ENCODE data around the gene ZMYND8.

The ZMYND8 gene

DNA sequence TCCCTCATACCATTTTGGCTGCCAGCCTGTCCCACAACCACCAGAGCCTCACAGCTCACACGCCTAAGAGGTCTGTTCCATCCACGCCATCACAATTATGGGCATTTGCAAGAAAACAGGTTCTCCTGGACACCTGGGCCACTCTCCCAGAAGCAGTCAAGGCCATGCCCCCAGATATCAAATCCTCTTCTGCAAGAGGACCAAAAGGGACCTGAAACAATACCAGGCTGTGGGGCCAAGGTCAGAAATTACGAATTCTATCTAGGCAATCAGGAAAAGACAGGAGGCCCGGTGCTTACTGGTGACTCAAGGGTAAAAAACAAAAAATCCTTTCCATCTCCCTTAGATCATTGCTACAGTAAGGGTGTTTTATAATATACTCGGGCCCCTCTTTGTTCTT lies 69.8 kb downstream of the ZMYND8 start:
- TF ChIP-seq, protein P1, sequence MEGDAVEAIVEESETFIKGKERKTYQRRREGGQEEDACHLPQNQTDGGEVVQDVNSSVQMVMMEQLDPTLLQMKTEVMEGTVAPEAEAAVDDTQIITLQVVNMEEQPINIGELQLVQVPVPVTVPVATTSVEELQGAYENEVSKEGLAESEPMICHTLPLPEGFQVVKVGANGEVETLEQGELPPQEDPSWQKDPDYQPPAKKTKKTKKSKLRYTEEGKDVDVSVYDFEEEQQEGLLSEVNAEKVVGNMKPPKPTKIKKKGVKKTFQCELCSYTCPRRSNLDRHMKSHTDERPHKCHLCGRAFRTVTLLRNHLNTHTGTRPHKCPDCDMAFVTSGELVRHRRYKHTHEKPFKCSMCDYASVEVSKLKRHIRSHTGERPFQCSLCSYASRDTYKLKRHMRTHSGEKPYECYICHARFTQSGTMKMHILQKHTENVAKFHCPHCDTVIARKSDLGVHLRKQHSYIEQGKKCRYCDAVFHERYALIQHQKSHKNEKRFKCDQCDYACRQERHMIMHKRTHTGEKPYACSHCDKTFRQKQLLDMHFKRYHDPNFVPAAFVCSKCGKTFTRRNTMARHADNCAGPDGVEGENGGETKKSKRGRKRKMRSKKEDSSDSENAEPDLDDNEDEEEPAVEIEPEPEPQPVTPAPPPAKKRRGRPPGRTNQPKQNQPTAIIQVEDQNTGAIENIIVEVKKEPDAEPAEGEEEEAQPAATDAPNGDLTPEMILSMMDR (conservative IDR thresholded peaks at IDR 0.05; ENCODE audit: control insufficient read depth, insufficient read depth, low read depth, low read length), result no peak
- no peak overlapping the region for H3K4me3 ChIP-seq (ENCODE audit: control insufficient read depth, low read depth, low read length)
- DNase-seq (ENCODE audit: low read depth), result no peak

DNA sequence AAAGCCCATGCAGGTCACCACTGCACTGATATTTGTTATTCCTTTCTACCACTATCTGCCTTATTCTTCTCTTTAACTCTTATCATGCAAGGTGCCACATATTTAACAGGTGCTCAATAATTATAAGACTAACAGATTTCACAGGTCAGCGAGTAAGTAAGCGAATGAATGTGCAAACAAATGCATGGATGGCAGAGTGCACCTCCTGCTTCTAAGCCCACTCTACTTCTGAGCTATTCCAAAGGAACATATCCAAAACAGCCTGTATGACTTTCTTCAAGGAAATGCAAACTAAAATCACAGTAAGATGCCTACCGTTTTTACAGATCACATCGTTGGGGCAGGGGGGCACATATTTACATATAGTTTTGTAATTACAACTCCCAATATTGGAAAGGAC lies 71.3 kb downstream of the ZMYND8 start:
- TF ChIP-seq, protein P1 (conservative IDR thresholded peaks at IDR 0.05; ENCODE audit: control insufficient read depth, insufficient read depth, low read depth, low read length), result no peak
- no peak for DNase-seq (ENCODE audit: low read depth)
- no peak overlapping the region for H3K4me3 ChIP-seq (ENCODE audit: control insufficient read depth, low read depth, low read length)

- no peak overlapping the region for H3K4me3 ChIP-seq (ENCODE audit: control insufficient read depth, low read depth, low read length)
- no peak for DNase-seq (ENCODE audit: low read depth)
Measured at GRCh38 chr20:47284373-47284772, 72.1 kb downstream of the ZMYND8 start.

DNA sequence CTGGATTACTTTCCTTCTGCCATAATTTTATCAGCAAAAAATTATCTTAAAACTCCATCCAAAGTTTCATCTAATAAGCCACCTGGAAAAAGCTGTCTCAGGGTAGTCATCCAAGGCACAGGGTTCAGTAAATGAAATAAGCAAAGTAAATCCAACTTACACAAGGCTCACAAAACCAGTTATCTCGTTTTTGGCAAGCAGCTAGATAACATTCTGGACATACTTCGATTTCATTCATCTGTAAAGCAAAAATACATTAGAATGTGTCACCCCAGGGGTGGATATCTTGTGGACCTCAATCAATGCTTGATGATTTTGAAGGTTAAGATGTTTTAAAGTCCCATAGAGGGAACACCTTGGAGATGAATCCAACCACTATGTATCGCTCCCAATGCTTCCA lies 73.1 kb downstream of the ZMYND8 start:
- TF ChIP-seq, protein P1 (conservative IDR thresholded peaks at IDR 0.05; ENCODE audit: control insufficient read depth, insufficient read depth, low read depth, low read length), result no peak
- DNase-seq (ENCODE audit: low read depth), result no peak

More at GRCh38 chr20:47284373-47284772, 72.1 kb downstream of the ZMYND8 start:
- TF ChIP-seq, protein P1 (conservative IDR thresholded peaks at IDR 0.05; ENCODE audit: control insufficient read depth, insufficient read depth, low read depth, low read length), result no peak

GRCh38 chr20:47282864-47283263 lies 73.6 kb downstream of the ZMYND8 start:
- DNase-seq (ENCODE audit: low read depth), result no peak
- TF ChIP-seq, protein P1 (conservative IDR thresholded peaks at IDR 0.05; ENCODE audit: control insufficient read depth, insufficient read depth, low read depth, low read length), result no peak
- H3K4me3 ChIP-seq (ENCODE audit: control insufficient read depth, low read depth, low read length), result no peak overlapping the region

More for the DNA sequence above, 73.1 kb downstream of the ZMYND8 start:
- no peak overlapping the region for H3K4me3 ChIP-seq (ENCODE audit: control insufficient read depth, low read depth, low read length)

DNA sequence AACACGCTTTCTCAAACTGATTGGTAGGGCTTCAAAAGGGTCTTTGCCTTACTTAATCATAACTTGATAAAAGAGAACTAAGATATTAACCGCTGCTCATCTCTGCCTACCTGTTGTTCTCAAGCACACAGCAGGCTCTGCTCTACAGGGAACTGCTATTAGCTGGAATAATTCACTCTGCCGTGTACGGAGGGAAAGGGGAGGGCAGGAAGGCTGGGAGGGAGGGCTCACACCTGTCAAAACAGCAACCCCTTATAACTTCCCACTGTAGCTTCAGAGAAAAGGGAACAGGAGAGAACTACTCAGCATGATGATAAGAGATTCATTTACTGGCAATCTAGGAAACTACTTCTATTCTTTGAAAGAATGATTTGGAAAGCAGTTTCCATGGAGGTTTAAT lies 75.1 kb downstream of the ZMYND8 start:
- DNase-seq (ENCODE audit: low read depth), result no peak
- H3K4me3 ChIP-seq (ENCODE audit: control insufficient read depth, low read depth, low read length), result no peak overlapping the region
- TF ChIP-seq, protein P1 (conservative IDR thresholded peaks at IDR 0.05; ENCODE audit: control insufficient read depth, insufficient read depth, low read depth, low read length), result no peak

DNA sequence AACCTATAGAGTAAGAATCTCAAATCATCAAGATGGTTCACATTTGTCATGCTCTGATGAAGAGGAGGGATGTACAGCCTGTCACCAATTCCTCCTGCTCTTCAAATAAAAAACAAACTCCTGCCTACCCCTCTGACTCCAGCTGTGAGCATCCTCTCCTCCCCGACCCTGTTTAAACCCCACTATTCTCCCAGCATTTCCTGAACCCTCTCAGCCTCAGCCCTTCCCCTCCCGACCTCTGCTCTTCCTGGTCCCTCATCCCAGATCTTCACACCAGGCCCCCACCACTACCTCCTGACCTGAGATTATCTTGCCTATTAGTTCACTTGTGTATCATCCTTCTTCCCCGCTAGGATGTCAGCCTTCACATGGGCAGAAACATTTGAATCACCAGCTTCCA lies 75.8 kb downstream of the ZMYND8 start:
- DNase-seq (ENCODE audit: low read depth), result no peak
- H3K4me3 ChIP-seq (ENCODE audit: control insufficient read depth, low read depth, low read length), result no peak overlapping the region
- TF ChIP-seq, protein P1 (conservative IDR thresholded peaks at IDR 0.05; ENCODE audit: control insufficient read depth, insufficient read depth, low read depth, low read length), result no peak
